ENCODE measurements around the gene SLC10A3.
A peak's percentile ranks its signal among the peaks of the same experiment; 100 is the strongest.

The SLC10A3 gene, protein sequence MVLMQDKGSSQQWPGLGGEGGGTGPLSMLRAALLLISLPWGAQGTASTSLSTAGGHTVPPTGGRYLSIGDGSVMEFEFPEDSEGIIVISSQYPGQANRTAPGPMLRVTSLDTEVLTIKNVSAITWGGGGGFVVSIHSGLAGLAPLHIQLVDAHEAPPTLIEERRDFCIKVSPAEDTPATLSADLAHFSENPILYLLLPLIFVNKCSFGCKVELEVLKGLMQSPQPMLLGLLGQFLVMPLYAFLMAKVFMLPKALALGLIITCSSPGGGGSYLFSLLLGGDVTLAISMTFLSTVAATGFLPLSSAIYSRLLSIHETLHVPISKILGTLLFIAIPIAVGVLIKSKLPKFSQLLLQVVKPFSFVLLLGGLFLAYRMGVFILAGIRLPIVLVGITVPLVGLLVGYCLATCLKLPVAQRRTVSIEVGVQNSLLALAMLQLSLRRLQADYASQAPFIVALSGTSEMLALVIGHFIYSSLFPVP

DNA sequence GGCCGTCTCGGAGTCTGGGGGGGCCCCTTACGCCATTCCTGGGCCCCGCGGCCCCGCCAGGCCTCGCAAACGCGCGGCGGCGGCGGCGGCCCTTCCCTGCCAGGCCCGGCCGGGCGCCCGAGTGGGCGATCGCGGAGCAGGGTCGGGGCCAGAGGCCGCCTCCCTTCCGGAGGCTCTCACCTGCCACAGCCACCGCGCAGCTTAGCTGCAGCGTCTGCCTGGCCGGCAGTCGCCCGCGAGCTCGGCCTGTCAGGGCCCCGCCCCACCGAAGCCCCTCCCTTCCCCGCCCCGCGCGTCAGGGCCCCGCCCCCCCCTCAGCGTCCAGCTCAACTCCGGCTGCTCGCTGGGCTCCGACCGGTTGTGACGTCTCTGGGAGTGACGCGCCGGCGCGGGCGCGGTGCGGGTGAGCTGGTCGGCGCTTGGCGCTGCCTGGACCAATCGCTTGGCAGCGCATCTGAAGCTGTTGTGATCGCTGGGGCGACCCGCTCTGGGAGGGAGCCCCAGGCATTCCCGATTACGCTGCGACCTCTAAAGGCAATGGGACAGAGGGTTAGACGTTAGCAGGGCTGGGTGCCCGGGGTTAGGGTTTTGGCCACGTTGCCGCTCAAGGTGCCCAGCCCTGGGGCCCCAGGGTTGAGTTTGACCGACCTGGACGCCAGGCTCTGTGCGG lies at the start of gene SLC10A3:
SLC10A3 (minus strand) TSS at position 216 of the 670 bp plus-strand sequence. CDS start 1,689 bp downstream, outside the sequence.
- DNase-seq (ENCODE audit: low read depth in 3 of 3), result peak; percentile 74 to 77 (median 75)

DNA sequence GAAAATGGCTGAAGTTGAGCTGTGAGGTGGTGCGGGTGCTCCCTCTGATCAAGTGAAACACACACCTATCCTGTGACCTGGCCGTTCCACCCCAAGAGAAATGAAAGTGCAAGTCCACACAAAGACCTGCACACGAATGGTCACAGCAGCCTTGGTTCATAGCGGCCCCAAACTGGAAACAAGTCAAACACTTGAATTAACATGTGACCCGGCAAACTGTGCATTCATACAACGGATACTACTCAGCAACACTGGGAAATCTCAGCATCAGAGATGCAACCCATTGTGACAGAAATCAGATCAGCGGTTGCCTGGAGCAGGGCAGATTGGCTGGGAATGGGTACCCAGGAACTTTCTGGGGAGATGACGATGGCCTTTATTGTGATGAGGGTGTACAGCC lies 48.6 kb upstream of the SLC10A3 start:
- no peak for DNase-seq (ENCODE audit: low read depth in 3 of 3)

GRCh38 chrX:154535892-154536291 lies 45.5 kb upstream of the SLC10A3 start:
- no peak for DNase-seq (ENCODE audit: low read depth in 3 of 3)

DNA sequence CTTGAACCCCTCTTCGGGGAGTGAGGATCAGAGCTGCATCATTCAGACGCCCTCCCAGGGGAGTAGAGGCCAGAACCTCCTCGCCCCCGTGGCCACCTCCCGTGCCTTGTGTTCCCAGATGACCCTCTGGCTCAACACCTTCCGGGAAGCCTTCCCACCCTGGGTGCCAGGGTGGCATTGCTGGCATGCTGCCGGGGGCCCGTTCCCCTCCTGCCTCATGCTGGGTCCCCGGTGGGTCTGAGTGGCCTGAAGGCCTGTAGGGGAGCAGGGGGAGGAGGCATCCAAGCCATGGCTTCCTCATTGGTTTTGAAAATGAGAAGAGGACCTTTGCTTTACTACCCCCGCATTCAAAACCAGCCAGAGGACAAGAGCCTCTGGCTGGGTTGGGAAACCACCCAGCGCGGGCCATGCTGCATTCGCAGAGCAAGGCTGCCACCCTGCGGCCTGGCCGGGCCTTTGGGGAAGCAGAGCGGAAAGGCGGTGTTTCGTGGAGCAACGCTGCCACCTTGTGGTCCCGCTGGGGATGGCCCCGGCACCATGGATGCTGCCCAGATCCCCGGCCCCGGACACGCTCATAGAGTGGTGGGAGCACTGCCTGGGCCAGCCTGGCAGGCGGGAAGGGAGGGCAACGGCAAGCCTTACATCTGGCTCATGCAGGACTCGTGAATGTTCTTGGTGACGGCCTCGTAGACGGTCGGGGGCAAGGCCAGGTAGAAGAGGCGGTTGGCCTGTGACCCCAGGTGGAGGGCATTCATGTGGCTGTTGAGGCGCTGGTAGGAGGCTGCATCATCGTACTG lies 44.3 kb upstream of the SLC10A3 start:
- DNase-seq (ENCODE audit: low read depth in 3 of 3), result peak; percentile 64 to 81 (median 75)

DNA sequence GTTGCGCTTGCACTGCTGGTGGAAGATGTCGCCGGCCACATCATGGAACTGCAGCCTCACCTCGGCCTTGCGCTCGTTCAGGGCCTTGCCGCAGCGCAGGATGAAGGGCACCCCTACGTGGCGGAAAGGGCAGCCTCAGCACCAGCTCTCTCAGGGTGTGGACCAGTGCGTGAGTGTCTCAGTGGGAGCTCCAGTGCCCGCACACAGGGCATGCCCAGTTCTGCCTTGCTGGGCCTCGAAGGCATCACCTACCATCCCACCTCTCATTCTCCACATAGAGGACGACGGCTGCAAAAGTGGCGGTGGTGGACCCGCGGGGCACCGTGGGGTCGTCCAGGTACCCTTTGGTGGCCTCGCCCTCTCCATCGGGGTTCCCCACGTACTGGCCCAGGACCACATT lies 42.3 kb upstream of the SLC10A3 start:
- no peak for DNase-seq (ENCODE audit: low read depth in 3 of 3)

- DNase-seq (ENCODE audit: low read depth in 3 of 3), result no peak
Observed at GRCh38 chrX:154531626-154532025, 41.2 kb upstream of the SLC10A3 start.

DNA sequence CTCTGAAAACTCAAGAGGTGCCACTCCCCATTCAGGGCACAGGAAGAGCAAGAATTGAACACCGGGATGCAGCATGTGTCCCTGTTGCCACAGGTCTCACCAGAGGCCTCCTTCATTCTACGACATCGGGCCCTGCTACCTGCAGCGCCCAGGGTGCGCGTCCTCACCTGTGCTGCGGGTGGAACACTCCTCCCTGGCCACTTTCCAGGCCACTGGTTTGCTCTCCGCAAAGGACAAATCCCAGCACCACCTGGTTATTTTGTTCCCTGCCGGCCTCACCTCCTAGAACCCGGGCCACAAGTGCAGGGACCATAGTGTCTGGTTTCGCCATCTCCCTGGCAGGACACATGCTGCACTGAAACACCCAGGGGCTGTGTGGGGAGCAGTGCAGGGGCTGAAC lies 39.9 kb upstream of the SLC10A3 start:
- no peak for DNase-seq (ENCODE audit: low read depth in 3 of 3)

- DNase-seq (ENCODE audit: low read depth in 3 of 3), result no peak
Observed at GRCh38 chrX:154529206-154529612, 38.8 kb upstream of the SLC10A3 start.

DNA sequence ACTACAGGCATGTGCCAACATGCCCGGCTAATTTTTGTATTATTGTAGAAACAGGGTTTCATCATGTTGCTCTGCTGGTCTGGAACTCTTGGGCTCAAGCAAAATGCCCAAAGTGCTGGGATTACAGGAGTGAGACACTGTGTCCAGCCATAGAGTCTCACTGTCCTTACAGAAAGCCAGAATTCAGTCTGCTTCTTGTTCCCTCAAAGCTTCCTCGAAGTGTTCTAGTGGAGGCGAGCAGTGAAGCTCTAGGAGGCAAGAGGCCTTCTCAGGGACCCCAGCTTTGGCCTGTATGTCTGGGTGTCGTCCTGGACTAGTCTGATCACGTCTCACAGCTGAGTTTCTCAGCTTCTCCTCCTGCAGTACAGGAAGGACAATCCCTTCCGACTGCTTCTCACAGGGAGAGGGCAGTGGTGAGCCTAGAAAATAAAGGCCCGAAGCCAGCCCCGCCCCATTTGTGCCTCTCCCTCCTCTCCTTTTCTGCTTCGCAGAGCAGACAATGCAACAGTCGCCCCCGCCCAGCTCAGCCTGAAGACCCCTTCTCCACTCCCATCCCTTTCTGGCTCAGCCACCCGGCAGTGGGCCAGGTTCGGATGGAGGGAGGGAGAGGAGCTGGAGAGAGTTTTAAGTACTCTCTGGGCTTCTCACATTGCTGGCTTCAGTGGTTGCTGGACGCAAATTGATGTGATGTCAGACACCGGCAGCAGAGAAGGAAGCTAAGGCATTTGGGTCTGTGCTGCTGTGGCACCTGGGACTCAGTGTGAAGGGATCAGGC lies 36.7 kb upstream of the SLC10A3 start:
- peak in 2 of 3 experiments; percentile 24 to 26 for DNase-seq (ENCODE audit: low read depth in 3 of 3)

DNA sequence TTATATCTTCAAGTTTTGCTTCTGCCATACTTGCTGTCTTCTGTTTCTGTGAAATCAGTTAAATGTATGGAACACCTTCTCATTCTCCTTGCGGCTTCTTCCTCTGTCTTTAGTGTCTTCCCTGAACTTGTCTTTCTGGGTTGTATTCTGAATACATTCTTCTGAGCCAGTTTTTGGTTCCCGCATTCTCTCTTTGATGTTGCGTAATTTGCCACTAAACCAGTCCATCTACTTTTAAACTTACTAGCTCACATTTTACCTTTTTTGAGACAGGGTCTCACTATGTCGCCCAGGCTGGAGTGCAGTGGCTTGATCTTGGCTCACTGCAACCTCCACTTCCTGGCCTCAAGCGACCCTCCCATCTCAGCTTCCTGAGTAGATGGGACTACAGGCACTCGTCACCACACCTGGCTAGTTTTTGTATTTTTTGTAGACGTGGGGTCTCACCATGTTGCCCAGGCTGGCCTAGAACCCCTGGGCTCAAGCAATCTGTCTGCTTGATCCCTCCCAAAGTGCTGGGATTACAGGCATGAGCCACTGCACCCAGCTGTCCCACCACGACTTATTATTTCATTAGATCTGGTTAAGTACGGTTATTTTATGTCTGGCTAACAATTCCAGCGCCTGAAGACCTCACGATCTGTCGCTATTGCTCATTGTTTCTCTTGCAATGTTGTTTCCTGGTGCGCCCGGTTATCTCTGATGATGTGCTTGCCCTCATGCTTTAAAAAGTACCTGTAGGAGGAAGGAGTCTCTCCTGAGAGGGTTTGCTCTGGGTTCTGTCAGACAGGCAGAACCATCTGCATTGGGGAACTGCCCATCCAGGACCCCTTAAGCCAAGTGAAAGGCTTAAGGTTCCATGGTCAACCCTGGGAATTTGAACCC lies 35.4 kb upstream of the SLC10A3 start:
- DNase-seq (ENCODE audit: low read depth in 3 of 3), result no peak

- no peak for DNase-seq (ENCODE audit: low read depth in 3 of 3)
Observed at GRCh38 chrX:154519389-154519788, 29.0 kb upstream of the SLC10A3 start.

- DNase-seq (ENCODE audit: low read depth in 3 of 3), result no peak
Observed at GRCh38 chrX:154517101-154517781, 26.8 kb upstream of the SLC10A3 start.

DNA sequence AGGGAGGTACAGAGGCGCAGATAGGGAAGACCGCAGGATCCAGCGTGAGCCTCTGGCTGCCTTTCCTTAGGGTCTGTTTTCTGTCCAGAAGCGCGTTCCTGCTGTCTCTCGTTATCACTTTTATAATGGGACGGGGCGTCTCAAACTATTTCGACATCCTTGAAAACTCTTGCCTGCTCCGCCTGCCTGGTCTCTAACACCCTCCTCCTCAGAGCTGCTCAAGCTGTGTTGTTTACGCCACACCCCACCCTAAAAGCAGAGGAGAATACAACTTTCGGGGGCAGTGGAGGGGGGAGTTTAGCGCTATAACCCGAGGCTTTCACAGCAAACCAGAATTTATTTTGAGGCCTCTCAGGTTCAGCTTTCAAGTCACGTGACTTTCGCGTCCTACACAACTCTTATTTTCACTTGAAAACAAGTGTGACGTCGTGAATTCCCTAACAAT lies 26.2 kb upstream of the SLC10A3 start:
- no peak for DNase-seq (ENCODE audit: low read depth in 3 of 3)

GRCh38 chrX:154515966-154516655 lies 25.7 kb upstream of the SLC10A3 start, which contains the start of gene FAM3A:
Gene FAM3A (minus strand): TSS chrX:154516232. CDS start chrX:154515772, 460 bp downstream.
- DNase-seq (ENCODE audit: low read depth in 3 of 3), result peak; percentile 86

DNA sequence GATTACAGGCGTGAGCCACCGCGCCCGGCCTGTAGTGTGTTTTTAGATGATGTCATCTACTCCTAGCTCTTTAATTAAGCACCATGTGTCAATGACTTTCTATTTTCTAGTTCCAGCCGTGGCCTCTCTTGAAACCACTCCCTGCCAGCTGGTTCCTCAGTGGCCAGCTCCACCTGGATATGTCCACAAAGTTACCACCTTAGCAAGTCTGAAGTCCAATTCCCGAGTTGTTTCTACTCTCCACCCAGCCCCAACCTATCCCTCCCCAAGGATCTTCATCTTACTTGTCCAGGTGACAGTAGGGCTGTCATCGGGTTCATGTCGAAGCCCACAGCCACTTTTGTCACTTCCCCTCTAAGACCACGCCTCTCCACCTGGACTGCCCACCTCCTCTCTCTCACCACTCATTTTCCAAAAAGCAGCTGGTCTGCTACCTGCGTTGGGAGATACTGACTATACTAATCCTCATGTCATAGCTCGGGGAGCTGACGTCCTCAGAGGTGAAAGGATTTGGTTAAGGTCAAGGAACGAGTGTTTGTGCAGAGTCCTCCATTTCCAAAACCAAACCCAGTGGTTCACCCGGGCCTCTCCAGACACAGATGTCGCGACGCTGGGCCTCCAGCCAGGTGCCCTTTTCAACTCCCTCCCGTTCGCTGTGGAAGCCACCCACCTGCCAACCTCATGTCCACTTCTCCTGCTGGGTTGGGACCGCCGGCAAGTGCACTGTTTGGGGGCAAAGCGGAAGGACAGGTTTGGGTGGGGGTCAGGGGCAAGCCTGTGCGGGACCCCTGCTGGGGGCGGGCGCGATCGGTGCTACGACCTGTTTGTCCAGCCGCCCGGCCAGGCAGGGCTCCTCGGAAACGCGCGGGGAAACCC lies 24.9 kb upstream of the SLC10A3 start:
- DNase-seq (ENCODE audit: low read depth in 3 of 3), result no peak

DNA sequence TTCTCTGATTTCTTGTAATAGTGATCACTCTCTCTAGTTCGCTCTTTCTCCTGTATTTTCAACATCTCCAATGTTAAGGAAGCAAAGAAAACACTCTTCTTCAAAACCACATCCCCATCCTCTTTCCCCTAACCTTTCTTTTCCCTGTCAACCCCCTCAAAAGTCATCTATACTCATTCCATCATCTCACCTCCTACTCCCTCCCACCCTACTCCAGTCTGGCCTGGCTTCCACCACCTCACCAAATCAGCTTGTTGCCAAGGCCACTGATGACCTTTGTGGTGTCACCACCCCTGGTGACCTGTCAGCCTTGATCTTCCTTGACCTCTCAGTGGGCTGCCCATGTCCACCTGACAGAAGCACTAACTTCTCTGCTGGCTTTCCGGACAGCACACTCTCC lies 23.3 kb upstream of the SLC10A3 start:
- DNase-seq (ENCODE audit: low read depth in 3 of 3), result no peak

DNA sequence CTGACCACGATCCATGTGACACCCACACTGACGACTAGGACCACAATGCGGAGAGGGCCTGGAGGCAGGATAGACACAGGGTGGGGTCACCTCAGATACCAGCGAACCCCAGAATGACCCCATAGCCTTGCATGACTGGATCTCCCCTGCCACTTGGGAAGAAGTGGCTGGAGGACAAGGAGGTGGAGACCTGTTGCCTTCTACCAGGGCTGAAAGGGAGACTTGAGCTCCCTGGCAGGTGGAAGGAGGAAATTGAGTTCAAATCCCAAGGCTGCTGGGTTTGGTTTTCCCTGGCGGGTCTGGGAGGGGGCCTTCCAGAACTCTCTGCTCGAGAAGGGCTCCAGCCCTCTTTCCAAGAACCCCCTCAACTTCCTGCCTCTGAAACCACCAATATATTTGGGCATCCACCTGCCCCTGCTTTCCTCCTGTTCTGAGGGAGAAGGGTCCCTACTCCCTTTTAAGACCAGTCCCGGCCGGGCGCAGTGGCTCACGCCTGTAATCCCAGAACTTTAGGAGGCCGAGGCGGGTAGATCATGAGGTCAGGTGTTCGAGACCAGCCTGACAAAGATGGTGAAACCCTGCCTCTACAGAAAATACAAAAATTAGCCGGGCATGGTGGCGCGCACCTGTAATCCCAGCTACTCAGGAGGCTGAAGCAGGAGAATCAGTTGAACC lies 22.6 kb upstream of the SLC10A3 start:
- no peak for DNase-seq (ENCODE audit: low read depth in 3 of 3)

Measured in stimulated activated CD4-positive, alpha-beta T cell treated with anti-CD3 and anti-CD28 coated beads, TNF-alpha, amount 100 ng/mL, for 4 hours (primary cell).